Keratinocyte (primary cell): ENCODE data around the gene CTH.
"Not testable (repeated sequence)": the region's sequence is repeated elsewhere in the genome, so short reads cannot be mapped to it uniquely, and the experiment has no call there.

Experiments
- EZH2 ChIP-seq: IDR thresholded peaks from one replicate; pipeline ENCODE4 v1.6.1; 2012; ENCODE audit warnings: inconsistent platforms, mild to moderate bottlenecking, low read length, moderate library complexity
- TF ChIP-seq, protein P1 (sequence below), 3 experiments: IDR thresholded peaks in 1 of 3; conservative IDR thresholded peaks in 1 of 3; optimal IDR thresholded peaks in 1 of 3; 2 replicates in 2 of 3; 3 replicates in 1 of 3; pipeline versions ENCODE3 to v1.5.1; 2011; ENCODE audit warnings: low read length in 3 of 3, mild to moderate bottlenecking in 3 of 3, moderate library complexity in 2 of 3, control low read depth in 1 of 3, inconsistent platforms in 1 of 3; ENCODE audit not compliant: insufficient read depth in 2 of 3; ENCODE audit errors: extremely low read depth in 1 of 3

DNA sequence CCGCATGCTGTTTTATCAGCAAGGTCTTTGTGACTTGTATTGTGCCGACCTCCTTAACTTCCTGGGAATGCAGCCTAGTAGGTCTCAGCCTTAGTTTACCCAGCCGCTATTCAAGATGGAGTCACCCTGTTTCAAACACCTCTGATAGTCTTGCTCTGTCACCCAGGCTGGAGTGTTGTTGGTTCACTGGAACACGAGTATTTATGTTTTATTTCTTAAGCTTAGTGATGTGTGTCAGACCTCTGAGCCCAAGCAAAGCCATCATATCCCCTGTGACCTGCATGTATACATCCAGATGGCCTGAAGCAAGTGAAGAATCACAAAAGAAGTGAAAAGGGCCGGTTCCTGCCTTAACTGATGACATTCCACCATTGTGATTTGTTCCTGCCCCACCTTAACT, 43.7 kb upstream of the CTH start:
- not testable (repeated sequence) for TF ChIP-seq EZH2
- TF ChIP-seq, protein P1, sequence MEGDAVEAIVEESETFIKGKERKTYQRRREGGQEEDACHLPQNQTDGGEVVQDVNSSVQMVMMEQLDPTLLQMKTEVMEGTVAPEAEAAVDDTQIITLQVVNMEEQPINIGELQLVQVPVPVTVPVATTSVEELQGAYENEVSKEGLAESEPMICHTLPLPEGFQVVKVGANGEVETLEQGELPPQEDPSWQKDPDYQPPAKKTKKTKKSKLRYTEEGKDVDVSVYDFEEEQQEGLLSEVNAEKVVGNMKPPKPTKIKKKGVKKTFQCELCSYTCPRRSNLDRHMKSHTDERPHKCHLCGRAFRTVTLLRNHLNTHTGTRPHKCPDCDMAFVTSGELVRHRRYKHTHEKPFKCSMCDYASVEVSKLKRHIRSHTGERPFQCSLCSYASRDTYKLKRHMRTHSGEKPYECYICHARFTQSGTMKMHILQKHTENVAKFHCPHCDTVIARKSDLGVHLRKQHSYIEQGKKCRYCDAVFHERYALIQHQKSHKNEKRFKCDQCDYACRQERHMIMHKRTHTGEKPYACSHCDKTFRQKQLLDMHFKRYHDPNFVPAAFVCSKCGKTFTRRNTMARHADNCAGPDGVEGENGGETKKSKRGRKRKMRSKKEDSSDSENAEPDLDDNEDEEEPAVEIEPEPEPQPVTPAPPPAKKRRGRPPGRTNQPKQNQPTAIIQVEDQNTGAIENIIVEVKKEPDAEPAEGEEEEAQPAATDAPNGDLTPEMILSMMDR (optimal IDR thresholded peaks at IDR 0.05 in 1 of 3, IDR thresholded peaks at IDR 0.05 in 1 of 3, conservative IDR thresholded peaks at IDR 0.05 in 1 of 3; ENCODE audit: extremely low read depth in 1 of 3, insufficient read depth in 2 of 3, low read length in 3 of 3) = not testable (repeated sequence)
